ENCODE data around the gene LIN54. TPM values are rescaled to one million over a fixed set of nuclear protein-coding genes. Genes with fewer than 3 reads are reported as not detected.
A peak's percentile ranks its signal among the peaks of the same experiment; 100 is the strongest.

LIN54 gene
- total and polyA plus RNA-seq, 10 donors = 2.0 to 15.3 (median 12.5) TPM

- no peak for DNase-seq
- no peak for TF ChIP-seq POLR2AphosphoS5 (IDR thresholded peaks at IDR 0.05)
- TF ChIP-seq CTCF (IDR thresholded peaks at IDR 0.05 in 8 of 11, conservative IDR thresholded peaks at IDR 0.05 in 3 of 11) = no peak
- TF ChIP-seq POLR2A (IDR thresholded peaks at IDR 0.05) = no peak
- Histone ChIP-seq H3K9me3 (no peaks in the 10 kb centered on the region), H3K27ac (peak overlapping the region; percentile 98 to 100 (median 99)), H3K4me3 (peak overlapping the region; percentile 58 to 83 (median 62)), H3K36me3 (peaks cover 0 to 19% (median 7%) of the 10 kb centered on the region in 6 donors), H3K27me3 (replicated peaks in 1 of 7) (no peaks in the 10 kb centered on the region), H3K4me1 (peaks cover 29 to 69% (median 42%) of the 10 kb centered on the region in 6 donors)
- 0 to 1% (median 1%) methylated on average over 8 of the region's 8 CpGs for WGBS, 5 donors
- intact Hi-C loops (cut with DNase I; ENCODE audit: low total_unique reads) = loop anchor here (10.0 kb wide), 1 partner anchor 114 kb away; the partner anchor contains the start of gene LIN54
These were observed 109.4 kb downstream of the LIN54 start for GRCh38 chr4:82901183-82901718.

GRCh38 chr4:82900411-82901182, 110.0 kb downstream of the LIN54 start, which contains the start of gene THAP9:
TSS of gene THAP9 (plus strand) at chr4:82900735. CDS start at chr4:82900803, 68 bp downstream.
- DNase-seq = peak; percentile 99
- Histone ChIP-seq H3K4me3 (peak within 1 kb of the TSS; percentile 58 to 83 (median 62)), H3K4me1 (peaks cover 29 to 68% (median 42%) of the 10 kb centered on the region in 6 donors), H3K36me3 (peaks cover 0 to 25% (median 6%) of the 10 kb centered on the region in 6 donors), H3K27ac (peak within 1 kb of the TSS; percentile 98 to 100 (median 99)), H3K27me3 (replicated peaks in 1 of 7) (no peaks in the 10 kb centered on the region), H3K9me3 (no peaks in the 10 kb centered on the region)
- intact Hi-C loops (cut with DNase I; ENCODE audit: low total_unique reads) = loop anchor here (10.0 kb wide), 1 partner anchor 114 kb away; the partner anchor contains the start of gene LIN54
- TF ChIP-seq POLR2AphosphoS5 (IDR thresholded peaks at IDR 0.05) (peak; percentile 94), POLR2A (IDR thresholded peaks at IDR 0.05) (peak in 2 of 3 donors; percentile 9 to 85), CTCF (IDR thresholded peaks at IDR 0.05 in 8 of 11, conservative IDR thresholded peaks at IDR 0.05 in 3 of 11) (peak in 2 of 11 experiments; percentile 12 to 17)
- 0 to 1% (median 0%) methylated on average over 49 to 67 of the region's 67 CpGs for WGBS, 5 donors

GRCh38 chr4:82900066-82900410, 110.6 kb downstream of the LIN54 start:
- peak overlapping the region; percentile 58 to 83 (median 62) for H3K4me3 ChIP-seq
- TF ChIP-seq CTCF (IDR thresholded peaks at IDR 0.05 in 8 of 11, conservative IDR thresholded peaks at IDR 0.05 in 3 of 11) (no peak), POLR2A (IDR thresholded peaks at IDR 0.05) (no peak), POLR2AphosphoS5 (IDR thresholded peaks at IDR 0.05) (no peak)
- peaks cover 0 to 30% (median 6%) of the 10 kb centered on the region in 6 donors for H3K36me3 ChIP-seq
- 0 to 1% (median 1%) methylated on average over 14 of the region's 14 CpGs for WGBS, 5 donors
- no peaks in the 10 kb centered on the region for H3K27me3 ChIP-seq (replicated peaks in 1 of 7)
- H3K27ac ChIP-seq = peak overlapping the region; percentile 98 to 100 (median 99)
- intact Hi-C loops (cut with DNase I; ENCODE audit: low total_unique reads) = loop anchor here (10.0 kb wide), 1 partner anchor 115 kb away; the partner anchor contains the start of gene LIN54
- no peaks in the 10 kb centered on the region for H3K9me3 ChIP-seq
- no peak for DNase-seq
- peaks cover 29 to 63% (median 42%) of the 10 kb centered on the region in 6 donors for H3K4me1 ChIP-seq

Data from spleen (tissue), 11 donors.